ENCODE results near the gene TBXA2R. TPM values are rescaled to one million over a fixed set of nuclear protein-coding genes. Genes with fewer than 3 reads are reported as not detected.

TBXA2R gene
- total and polyA plus RNA-seq, 2 of the 4 experiments (the other 2 are of a cell fraction) = 0.36 to 2.3 TPM

GRCh38 chr19:3585301-3586126 is 21.2 kb downstream of the TBXA2R start, which contains the start of gene GIPC3:
GIPC3 (plus strand) TSS chr19:3585478; CDS start chr19:3585598, 120 bp downstream.
- intact Hi-C loops (cut with micrococcal nuclease) = no loop called here
- H3K9ac ChIP-seq (ENCODE audit: low read depth, low read length) = no peak within 1 kb of the TSS
- no peak within 1 kb of the TSS for H2BK15ac ChIP-seq (ENCODE audit: low read depth, low read length)
- peak within 1 kb of the TSS; percentile 50 for H2AK9ac ChIP-seq (replicated peaks; ENCODE audit: low read depth, low read length, poor library complexity)
- H3K79me1 ChIP-seq (ENCODE audit: low read depth in 1 of 2, low read length in 2 of 2) = no peaks in the 10 kb centered on the region
- H3K4me1 ChIP-seq (ENCODE audit: control insufficient read depth, insufficient read depth, low read length) = peaks cover 4% of the 10 kb centered on the region
- 7% methylated on average over 24 of the region's 84 CpGs; no CpG with 5 or more reads in 1 of the 2 experiments for WGBS, 2 experiments (ENCODE audit: extremely low coverage in 2 of 2, insufficient read length in 1 of 2)
- H3K9me3 ChIP-seq (ENCODE audit: control insufficient read depth, insufficient read depth, low read length) = no peaks in the 10 kb centered on the region
- H2AFZ ChIP-seq (replicated peaks; ENCODE audit: low read length, poor library complexity) = peak within 1 kb of the TSS; percentile 77
- ChIA-PET CTCF (no interaction called here), POLR2A (ENCODE audit: unreplicated experiment) (no interaction called here)
- no TSS peak for BruUV-seq (replicated peaks)
- no peaks in the 10 kb centered on the region for H3K36me3 ChIP-seq (ENCODE audit: control insufficient read depth, insufficient read depth, low read length)
- in situ Hi-C loops (cut with MboI; ENCODE audit: low sequenced_read_pairs) = no loop called here
- peaks cover 11% of the 10 kb centered on the region for H3K27me3 ChIP-seq (ENCODE audit: control insufficient read depth, insufficient read depth, low read length)
- no peak within 1 kb of the TSS for H2BK20ac ChIP-seq (ENCODE audit: low read depth, low read length)
- no peak within 1 kb of the TSS for H3K14ac ChIP-seq (replicated peaks; ENCODE audit: low read depth, low read length)
- H2BK120ac ChIP-seq (ENCODE audit: low read depth, low read length) = no peak within 1 kb of the TSS
- no peak within 1 kb of the TSS for H2BK5ac ChIP-seq (ENCODE audit: low read depth, low read length, poor library complexity, severe bottlenecking)
- no peak within 1 kb of the TSS for H3K56ac ChIP-seq (ENCODE audit: extremely low read depth, insufficient read depth, low read length)
- H3K4me3 ChIP-seq (ENCODE audit: insufficient read depth, low read depth, low read length) = peak within 1 kb of the TSS; percentile 27
- ATAC-seq (ENCODE audit: low read depth) = no peak
- no peak within 1 kb of the TSS for H4K5ac ChIP-seq (ENCODE audit: low read depth, low read length)
- H3K4me2 ChIP-seq (ENCODE audit: low read depth, low read length) = peak within 1 kb of the TSS; percentile 42; the same call in 1 of the 2 replicates
- 0 out of 4 replicates have a peak within 1 kb of the TSS, but pooled peaks of 1 of the 2 experiments have one; percentile 16 for H4K8ac ChIP-seq (ENCODE audit: low read depth in 2 of 2, low read length in 2 of 2)
- H4K91ac ChIP-seq (ENCODE audit: insufficient read depth, low read depth, low read length) = no peak within 1 kb of the TSS
- H3K23ac ChIP-seq (ENCODE audit: low read depth, low read length) = no peak within 1 kb of the TSS
- 0 out of 2 replicates have a peak, but pooled peaks cover 3% of the 10 kb centered on the region for H3K9me1 ChIP-seq (ENCODE audit: insufficient read depth, low read length)
- peaks cover 2% of the 10 kb centered on the region; the same call in 1 of the 2 replicates for H4K20me1 ChIP-seq (ENCODE audit: insufficient read depth, low read length)
- H2AK5ac ChIP-seq (ENCODE audit: low read depth, low read length) = no peak within 1 kb of the TSS
- no peak for DNase-seq
- no peak within 1 kb of the TSS for H3K18ac ChIP-seq (ENCODE audit: low read depth, low read length)
- TF ChIP-seq NFE2L2 (IDR thresholded peaks at IDR 0.05; ENCODE audit: low read depth, low read length) (no peak), SMC3 (IDR thresholded peaks at IDR 0.05; ENCODE audit: low read depth, low read length) (no peak), RAD21 (IDR thresholded peaks at IDR 0.05; ENCODE audit: low read length) (no peak), POLR2A (IDR thresholded peaks at IDR 0.05; ENCODE audit: low read depth, low read length) (no peak), USF2 (IDR thresholded peaks at IDR 0.05; ENCODE audit: low read depth, low read length) (no peak), RFX5 (IDR thresholded peaks at IDR 0.05; ENCODE audit: low read depth, low read length) (no peak), CHD1 (IDR thresholded peaks at IDR 0.05; ENCODE audit: low read depth, low read length) (no peak), ELK1 (IDR thresholded peaks at IDR 0.05; ENCODE audit: borderline replicate concordance, low read depth, low read length) (no peak)
- dilution Hi-C loops (cut with HindIII; ENCODE audit: low sequenced_read_pairs, unreplicated experiment) = no loop called here
- H3K4ac ChIP-seq (ENCODE audit: low read depth, low read length) = no peak within 1 kb of the TSS
- H3K27ac ChIP-seq (ENCODE audit: insufficient read depth, low read length) = no peak within 1 kb of the TSS
